Common myeloid progenitor, CD34-positive (primary cell): ENCODE data around the gene SEPTIN1.
"Not testable (repeated sequence)": the region's sequence is repeated elsewhere in the genome, so short reads cannot be mapped to it uniquely, and the experiment has no call there.

Source experiments
- CTCF ChIA-PET: fragments of 350-600 bp; sonication (Branson Sonifier 250); formaldehyde crosslinking; loops from one replicate; lab custom pipeline; 2021; ENCODE audit warnings: antibody characterized with exemption; lab: Charles Lee
- POLR2A ChIA-PET: fragments of 350-600 bp; sonication (Branson Sonifier 250); formaldehyde crosslinking; loops from one replicate; lab custom pipeline; 2021; ENCODE audit warnings: antibody characterized with exemption; lab: Charles Lee
- DNase-seq, 3 donors: peaks; one replicate each; pipeline versions ENCODE4 v3.0.0 to v3.0.0-alpha.2; 2013
- H3K27ac ChIP-seq, 2 experiments: 1 replicate in 1 of 2; 2 replicates in 1 of 2; pipeline ENCODE4 v1.7.0; 2013; ENCODE audit warnings: inconsistent platforms in 2 of 2, low read length in 2 of 2, mild to moderate bottlenecking in 2 of 2, low read depth in 1 of 2, moderate library complexity in 1 of 2; ENCODE audit not compliant: severe bottlenecking in 2 of 2, insufficient read depth in 1 of 2, poor library complexity in 1 of 2
- H3K27me3 ChIP-seq, 5 experiments: replicated peaks in 2 of 5; 1 replicate in 3 of 5; 2 replicates in 2 of 5; pipeline versions ENCODE4 v1.6.1 to v1.7.0; 2013; ENCODE audit warnings: low read length in 4 of 5, mild to moderate bottlenecking in 2 of 5, moderate library complexity in 2 of 5, inconsistent platforms in 1 of 5; ENCODE audit not compliant: insufficient read depth in 5 of 5, control insufficient read depth in 4 of 5
- H3K36me3 ChIP-seq, 4 experiments: 1 replicate in 2 of 4; 2 replicates in 2 of 4; pipeline versions ENCODE4 v1.6.1 to v1.7.0; 2013; ENCODE audit warnings: low read length in 3 of 4, control low read depth in 1 of 4, mild to moderate bottlenecking in 1 of 4; ENCODE audit not compliant: control insufficient read depth in 4 of 4, insufficient read depth in 4 of 4
- H3K4me1 ChIP-seq, 4 experiments: 1 replicate in 3 of 4; 2 replicates in 1 of 4; pipeline versions ENCODE4 v1.6.1 to v1.7.1; 2013; ENCODE audit warnings: low read length in 3 of 4, mild to moderate bottlenecking in 3 of 4, control low read depth in 1 of 4, inconsistent platforms in 1 of 4, moderate library complexity in 1 of 4; ENCODE audit not compliant: control insufficient read depth in 4 of 4, insufficient read depth in 4 of 4; ENCODE audit errors: control extremely low read depth in 1 of 4
- H3K4me3 ChIP-seq, 7 experiments: 1 replicate in 4 of 7; 2 replicates in 3 of 7; pipeline versions ENCODE4 v1.5.1 to v1.7.0; 2013; ENCODE audit warnings: mild to moderate bottlenecking in 7 of 7, low read length in 6 of 7, moderate library complexity in 6 of 7, inconsistent platforms in 2 of 7, low read depth in 2 of 7, control low read depth in 1 of 7; ENCODE audit not compliant: insufficient read depth in 4 of 7, control insufficient read depth in 1 of 7; ENCODE audit errors: extremely low read depth in 1 of 7
- H3K9me3 ChIP-seq, 5 experiments: 1 replicate in 4 of 5; 2 replicates in 1 of 5; pipeline versions ENCODE4 v1.6.1 to v1.7.1; 2013; ENCODE audit warnings: low read length in 4 of 5, mild to moderate bottlenecking in 2 of 5, inconsistent platforms in 1 of 5, low read depth in 1 of 5, moderate library complexity in 1 of 5; ENCODE audit not compliant: control insufficient read depth in 4 of 5, insufficient read depth in 2 of 5; ENCODE audit errors: control extremely low read depth in 1 of 5
- WGBS: methylation state at CpG from one replicate; pipeline ENCODE4 v1.1.5; 2013; ENCODE audit not compliant: insufficient coverage; 5-methylcytosine and 5-hydroxymethylcytosine counted together

The SEPTIN1 gene

DNA sequence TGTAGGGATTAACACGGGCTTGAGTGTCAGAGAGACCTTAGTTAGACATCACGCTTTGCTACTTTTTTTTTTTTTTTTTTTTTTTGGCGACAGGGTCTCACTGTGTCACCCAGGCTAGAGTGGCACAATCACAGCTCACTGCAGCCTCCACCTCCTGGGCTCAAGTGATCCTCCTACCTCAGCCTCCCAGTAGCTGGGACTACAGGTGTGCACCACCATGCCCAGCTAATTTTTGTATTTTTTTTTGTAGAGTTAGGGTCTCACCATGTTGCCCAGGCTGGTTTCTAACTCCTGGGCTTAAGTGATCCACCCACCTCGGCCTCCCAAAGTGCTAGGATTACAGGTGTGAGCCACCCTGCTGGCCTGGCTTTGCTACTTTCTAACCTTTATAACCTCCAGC, 14.3 kb upstream of the SEPTIN1 start:
- Histone ChIP-seq H3K4me1 (peaks cover 7 to 46% (median 39%) of the 10 kb centered on the region in 4 experiments), H3K4me3 (peak overlapping the region in 2 of 7 experiments; percentile 76 to 91), H3K36me3 (peaks cover 0 to 22% (median 14%) of the 10 kb centered on the region in 4 experiments)
- POLR2A ChIA-PET, result interaction anchor here (0.6 to 2.3 kb wide), 4 partner anchors 11 to 677 kb away, joined by 3 to 11 read pairs (median 4); partner anchors contain the start of gene ZNF771
- not testable (repeated sequence) for H3K27ac ChIP-seq, DNase-seq, H3K27me3 ChIP-seq, H3K9me3 ChIP-seq
- 71% methylated on average over 1 of the region's 4 CpGs for WGBS
- CTCF ChIA-PET, result interaction anchor here (0.9 to 10.8 kb wide), 6 partner anchors 13 to 26 kb away, joined by 3 to 97 read pairs (median 8); partner anchors contain the start of genes SEPTIN1, TBC1D10B and ZNF771

GRCh38 chr16:30395992-30396585, 13.7 kb upstream of the SEPTIN1 start:
- peak overlapping the region; percentile 74 to 91 (median 77) for H3K4me3 ChIP-seq
- no peak overlapping the region for H3K27ac ChIP-seq
- CTCF ChIA-PET, result interaction anchor here (0.9 to 10.8 kb wide), 10 partner anchors 11 to 220 kb away, joined by 3 to 97 read pairs (median 6); partner anchors contain the start of genes SEPTIN1, TBC1D10B and ZNF771
- H3K27me3 ChIP-seq, result no peaks in the 10 kb centered on the region
- peak in 1 of 3 donors; percentile 39 for DNase-seq
- POLR2A ChIA-PET, result interaction anchor here (0.6 to 2.3 kb wide), 6 partner anchors 11 to 677 kb away, joined by 3 to 11 read pairs (median 3); partner anchors contain the start of genes TBC1D10B and ZNF771
- H3K9me3 ChIP-seq, result no peaks in the 10 kb centered on the region
- H3K36me3 ChIP-seq, result peaks cover 0 to 22% (median 14%) of the 10 kb centered on the region in 4 experiments
- WGBS, result 10% methylated on average over 12 of the region's 13 CpGs
- H3K4me1 ChIP-seq, result peaks cover 7 to 46% (median 38%) of the 10 kb centered on the region in 4 experiments

DNA sequence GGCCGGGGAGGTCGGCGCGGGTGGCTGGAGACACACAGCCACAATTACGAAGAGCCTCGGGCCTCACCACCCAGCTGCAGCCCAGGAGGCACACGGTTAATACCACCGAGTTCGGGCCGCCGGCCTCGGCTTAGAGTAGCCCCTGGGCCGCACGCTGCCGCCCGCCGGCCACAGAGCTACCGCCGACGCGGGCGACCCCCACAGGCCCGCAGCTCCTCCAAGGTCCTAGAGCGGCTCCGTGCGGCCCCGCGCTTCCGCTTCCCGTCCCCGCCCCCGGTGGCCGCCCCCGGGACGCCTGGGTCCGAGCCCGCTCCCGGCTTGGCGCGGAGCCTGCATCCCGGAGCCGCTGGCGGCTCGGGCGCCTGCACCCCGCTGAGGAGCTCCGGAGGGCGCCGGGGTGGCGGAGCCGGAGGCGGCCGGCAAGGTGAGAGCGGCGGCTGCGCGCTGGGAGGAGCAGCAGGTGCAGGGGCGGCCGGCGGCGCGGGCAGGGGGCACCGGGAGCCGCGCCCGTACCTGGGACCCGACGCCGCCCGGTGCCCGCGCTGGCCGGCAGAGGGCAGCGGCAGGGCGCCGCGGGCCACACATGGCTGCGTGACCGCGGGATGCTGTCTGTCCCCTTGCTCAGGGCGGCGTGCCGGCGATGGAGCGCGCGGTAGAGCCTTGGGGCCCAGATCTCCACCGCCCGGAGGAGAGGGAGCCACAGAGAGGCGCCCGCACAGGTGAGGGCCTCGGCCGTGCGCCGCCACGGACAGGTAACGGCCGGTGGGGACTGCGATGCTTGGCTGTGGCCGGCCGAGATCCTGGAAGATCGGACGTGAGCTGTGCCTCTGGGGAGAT, 13.0 kb upstream of the SEPTIN1 start, which contains the start of gene ZNF48:
ZNF48 (plus strand) TSS at position 266 of the 837 bp plus-strand sequence; CDS start at position 641, 375 bp downstream.
- WGBS, result under 1% methylated on average over 74 of the region's 103 CpGs
- H3K36me3 ChIP-seq, result peaks cover 0 to 22% (median 14%) of the 10 kb centered on the region in 4 experiments
- no peaks in the 10 kb centered on the region for H3K9me3 ChIP-seq
- peaks cover 7 to 41% (median 36%) of the 10 kb centered on the region in 4 experiments for H3K4me1 ChIP-seq
- ChIA-PET CTCF (interaction anchor here (0.9 to 10.8 kb wide), 12 partner anchors 10 to 303 kb away, joined by 3 to 97 read pairs (median 4); partner anchors contain the start of genes SEPTIN1, TBC1D10B, TBX6 and ZNF771), POLR2A (interaction anchor here (0.6 to 2.3 kb wide), 8 partner anchors 12 to 328 kb away, joined by 3 to 11 read pairs (median 3); partner anchors contain the start of genes SEPTIN1, TBC1D10B and ZNF771)
- H3K4me3 ChIP-seq, result peak within 1 kb of the TSS; percentile 74 to 91 (median 77)
- peak; percentile 80 to 88 (median 86) for DNase-seq
- peak within 1 kb of the TSS; percentile 33 to 71 for H3K27ac ChIP-seq
- no peaks in the 10 kb centered on the region for H3K27me3 ChIP-seq

GRCh38 chr16:30394592-30395154, 12.3 kb upstream of the SEPTIN1 start:
- Histone ChIP-seq H3K4me3 (peak overlapping the region; percentile 74 to 91 (median 77)), H3K4me1 (peaks cover 7 to 36% (median 31%) of the 10 kb centered on the region in 4 experiments), H3K27me3 (no peaks in the 10 kb centered on the region), H3K9me3 (no peaks in the 10 kb centered on the region), H3K27ac (peak overlapping the region; percentile 33 to 71), H3K36me3 (peaks cover 0 to 22% (median 14%) of the 10 kb centered on the region in 4 experiments)
- no peak for DNase-seq
- 25% methylated on average over 25 of the region's 31 CpGs for WGBS
- ChIA-PET POLR2A (interaction anchor here (0.6 to 2.3 kb wide), 8 partner anchors 12 to 329 kb away, joined by 3 to 11 read pairs (median 3); partner anchors contain the start of genes SEPTIN1, TBC1D10B and ZNF771), CTCF (interaction anchor here (1.0 to 10.8 kb wide), 10 partner anchors 10 to 303 kb away, joined by 4 to 97 read pairs (median 7); partner anchors contain the start of genes SEPTIN1, TBX6 and ZNF771)

DNA sequence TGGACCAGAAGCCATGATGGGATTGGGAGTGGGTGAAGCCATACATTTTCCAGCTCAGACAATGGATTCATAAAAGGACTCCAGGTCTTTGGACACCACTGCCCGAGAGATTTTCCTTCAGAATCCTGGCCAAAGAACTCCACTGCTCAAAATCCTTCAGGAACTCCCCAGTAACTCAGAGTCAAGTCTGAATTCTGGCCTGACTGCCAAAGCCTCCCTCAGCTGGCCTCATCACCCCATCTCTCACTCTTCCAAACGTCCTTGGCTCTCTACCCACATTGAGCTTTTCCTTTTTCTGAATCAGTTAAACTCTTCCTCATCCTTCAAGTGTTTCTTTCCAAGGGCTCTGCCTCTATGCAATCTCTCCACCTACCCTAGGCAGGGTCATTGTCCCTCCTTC, 1.2 kb upstream of the SEPTIN1 start:
- no peak for DNase-seq
- peaks cover 0 to 43% (median 31%) of the 10 kb centered on the region in 4 experiments for H3K4me1 ChIP-seq
- ChIA-PET CTCF (interaction anchor here (0.7 to 2.8 kb wide), 6 partner anchors 9 to 554 kb away, joined by 3 to 20 read pairs (median 7); partner anchors contain the start of gene ZNF48), POLR2A (interaction anchor here (1.2 to 2.0 kb wide), 2 partner anchors 9 to 12 kb away, joined by 3 to 7 read pairs; partner anchors contain the start of gene ZNF48)
- H3K27ac ChIP-seq, result no peak overlapping the region
- no peaks in the 10 kb centered on the region for H3K36me3 ChIP-seq
- H3K4me3 ChIP-seq, result no peak overlapping the region
- no peaks in the 10 kb centered on the region for H3K27me3 ChIP-seq
- H3K9me3 ChIP-seq, result no peaks in the 10 kb centered on the region
- WGBS, result 75% methylated on average over 2 of the region's 2 CpGs
